NCI-H1105 treated with DMSO at 0.1 percent for 48 hours (cell line): ENCODE measurements around the gene C1RL.
A peak's percentile ranks its signal among the peaks of the same experiment; 100 is the strongest.

Experiments
- DNase-seq: peaks from one replicate; lab custom pipeline; 2025; lab: John Stamatoyannopoulos, UW

C1RL gene

DNA sequence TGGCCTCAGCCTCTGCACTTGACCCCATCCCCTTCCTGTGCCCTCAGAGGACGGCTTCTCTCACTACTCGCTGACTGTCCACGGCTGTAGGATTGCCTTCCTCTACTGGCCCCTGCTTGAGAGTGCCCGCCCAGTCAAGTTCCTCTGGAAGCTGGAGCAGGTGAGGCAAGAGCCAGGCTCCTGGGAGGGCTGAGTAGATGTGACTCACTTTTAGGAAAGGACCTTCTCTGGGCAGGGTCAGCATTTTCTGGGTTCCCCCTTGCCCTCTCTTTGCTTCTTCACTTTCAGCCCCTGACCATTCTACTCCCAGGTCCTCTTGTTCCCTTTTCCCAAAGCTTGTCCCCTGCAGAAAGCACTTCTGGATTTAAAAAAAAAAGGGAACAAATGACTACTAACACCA, 28.9 kb upstream of the C1RL start:
- no peak for DNase-seq

DNA sequence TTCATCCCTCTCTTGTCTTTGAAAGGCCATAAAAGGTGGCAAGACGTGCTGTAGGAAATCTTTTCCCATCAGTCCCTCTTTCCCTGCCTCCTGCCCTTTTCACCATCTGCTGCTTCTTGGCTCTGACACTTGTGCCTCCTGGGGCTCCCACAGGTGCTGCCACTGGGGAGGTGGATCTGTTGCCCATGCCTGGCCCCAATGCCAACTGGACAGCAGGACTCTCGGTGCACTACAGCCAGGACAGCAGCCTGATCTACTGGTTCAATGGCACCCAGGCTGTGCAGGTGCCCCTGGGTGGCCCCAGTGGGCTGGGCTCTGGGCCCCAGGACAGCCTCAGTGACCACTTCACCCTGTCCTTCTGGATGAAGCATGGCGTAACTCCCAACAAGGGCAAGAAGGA, 27.7 kb upstream of the C1RL start:
- DNase-seq: no peak

DNA sequence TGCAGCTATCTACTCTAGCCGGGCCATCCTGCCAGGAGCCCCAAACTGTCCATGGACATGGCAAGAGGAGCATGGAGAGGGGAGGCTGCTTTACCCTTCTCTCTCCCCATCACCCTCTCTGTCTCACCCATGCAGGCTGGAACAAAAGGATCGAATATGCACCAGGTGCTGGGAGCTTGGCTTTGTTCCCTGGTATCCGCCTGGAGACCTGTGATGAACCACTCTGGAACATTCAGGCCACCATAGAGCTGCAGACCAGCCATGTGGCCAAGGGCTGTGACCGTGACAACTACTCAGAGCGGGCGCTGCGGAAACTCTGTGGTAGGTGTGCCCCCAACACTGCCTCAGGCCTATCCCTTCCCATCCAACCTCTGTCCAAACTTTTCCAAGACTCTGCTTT, 27.1 kb upstream of the C1RL start:
- no peak for DNase-seq

DNA sequence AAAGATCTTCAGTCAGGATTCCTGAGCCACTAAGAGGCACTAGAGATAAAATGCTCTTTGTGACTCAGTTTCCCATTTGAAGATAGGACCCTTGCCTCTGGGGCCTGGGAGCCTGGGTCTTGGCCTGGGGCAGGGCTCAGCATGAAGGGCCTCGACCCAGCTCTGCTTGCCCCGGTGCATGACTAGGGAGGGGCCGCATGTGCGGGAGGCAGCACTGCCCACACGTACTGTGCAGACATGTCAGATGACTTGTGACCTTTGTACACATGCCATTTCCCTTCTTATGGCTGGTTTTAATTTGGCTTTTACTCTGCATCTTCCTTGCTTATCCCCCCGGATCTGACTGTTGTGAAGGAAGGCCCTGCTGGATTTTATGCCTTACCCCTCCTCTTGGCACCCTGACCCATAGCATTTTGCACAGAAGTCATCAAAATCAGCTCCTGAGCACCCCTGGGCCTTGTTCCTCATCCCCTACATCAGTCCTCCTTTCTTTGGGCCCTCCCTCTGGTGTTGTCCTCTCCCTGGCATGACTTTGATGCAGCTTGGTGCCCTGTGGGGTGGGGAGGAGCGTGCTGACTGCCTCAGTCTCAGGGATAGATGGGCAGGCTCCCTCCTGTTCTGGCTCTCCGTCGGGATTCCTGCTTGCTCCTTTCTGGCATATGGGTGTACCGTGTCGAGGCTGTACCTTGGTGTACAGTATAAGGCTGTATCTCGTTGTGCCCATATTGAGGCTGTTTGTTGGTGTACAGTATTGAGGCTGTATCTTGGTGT, 25.6 kb upstream of the C1RL start:
- no peak for DNase-seq

DNA sequence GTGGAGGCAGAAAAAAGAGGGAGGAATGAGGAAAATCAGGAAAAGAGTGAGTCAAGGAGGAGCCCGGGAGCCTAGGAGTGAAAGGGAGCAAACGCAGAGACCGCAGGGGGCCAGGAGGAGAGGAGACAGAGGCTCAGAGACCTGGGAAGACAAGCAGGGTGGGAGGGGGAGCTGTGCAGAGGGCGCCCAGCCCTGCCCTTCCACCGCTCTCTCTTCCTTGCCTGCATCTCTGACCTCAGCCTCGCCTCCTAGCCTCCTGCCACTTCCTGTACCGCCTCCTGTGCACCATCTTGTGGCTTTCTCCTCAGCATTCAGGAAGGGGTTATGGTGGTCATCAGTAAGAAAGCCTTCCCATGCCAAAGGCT, 22.5 kb upstream of the C1RL start:
- DNase-seq: no peak

DNA sequence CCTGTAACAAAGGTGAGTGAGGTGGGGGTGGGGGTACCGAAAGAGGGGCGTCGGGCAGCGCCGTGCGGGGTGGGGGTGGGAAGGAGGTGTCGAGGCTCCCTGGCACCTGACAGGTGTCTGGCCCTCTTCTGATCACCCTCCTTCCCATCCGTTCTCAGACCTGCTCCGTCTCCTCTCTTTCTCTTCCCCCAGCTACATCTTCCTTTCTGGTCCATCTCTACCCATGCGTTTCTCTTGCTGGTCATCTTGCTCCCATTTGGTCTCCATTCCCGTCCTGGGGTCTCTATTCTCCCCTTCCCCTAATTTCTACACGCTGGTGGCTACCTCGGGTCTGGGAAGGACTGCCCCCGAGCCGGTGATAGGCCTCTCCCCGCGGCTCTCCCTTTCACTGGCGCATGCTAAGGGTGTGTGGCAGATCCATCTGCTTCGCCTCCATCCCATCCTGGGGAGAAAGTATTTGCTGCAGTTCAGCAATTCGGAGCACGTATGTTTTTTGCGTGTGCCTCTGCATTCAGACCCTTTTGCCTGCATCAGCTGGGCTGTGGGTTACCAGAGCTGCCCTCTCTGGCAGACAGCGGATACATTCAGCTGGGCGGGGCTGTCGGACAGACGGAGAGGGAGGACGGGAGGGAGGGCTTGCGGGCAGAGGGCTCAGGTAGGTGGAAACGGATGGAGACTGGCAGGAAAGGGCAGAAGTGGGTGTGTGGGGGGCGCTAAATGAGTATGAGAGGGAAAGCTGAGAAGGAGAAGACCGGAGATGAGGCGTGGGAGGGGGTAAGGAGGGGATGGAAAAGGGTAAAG, 21.9 kb upstream of the C1RL start:
- DNase-seq: peak; percentile 66

DNA sequence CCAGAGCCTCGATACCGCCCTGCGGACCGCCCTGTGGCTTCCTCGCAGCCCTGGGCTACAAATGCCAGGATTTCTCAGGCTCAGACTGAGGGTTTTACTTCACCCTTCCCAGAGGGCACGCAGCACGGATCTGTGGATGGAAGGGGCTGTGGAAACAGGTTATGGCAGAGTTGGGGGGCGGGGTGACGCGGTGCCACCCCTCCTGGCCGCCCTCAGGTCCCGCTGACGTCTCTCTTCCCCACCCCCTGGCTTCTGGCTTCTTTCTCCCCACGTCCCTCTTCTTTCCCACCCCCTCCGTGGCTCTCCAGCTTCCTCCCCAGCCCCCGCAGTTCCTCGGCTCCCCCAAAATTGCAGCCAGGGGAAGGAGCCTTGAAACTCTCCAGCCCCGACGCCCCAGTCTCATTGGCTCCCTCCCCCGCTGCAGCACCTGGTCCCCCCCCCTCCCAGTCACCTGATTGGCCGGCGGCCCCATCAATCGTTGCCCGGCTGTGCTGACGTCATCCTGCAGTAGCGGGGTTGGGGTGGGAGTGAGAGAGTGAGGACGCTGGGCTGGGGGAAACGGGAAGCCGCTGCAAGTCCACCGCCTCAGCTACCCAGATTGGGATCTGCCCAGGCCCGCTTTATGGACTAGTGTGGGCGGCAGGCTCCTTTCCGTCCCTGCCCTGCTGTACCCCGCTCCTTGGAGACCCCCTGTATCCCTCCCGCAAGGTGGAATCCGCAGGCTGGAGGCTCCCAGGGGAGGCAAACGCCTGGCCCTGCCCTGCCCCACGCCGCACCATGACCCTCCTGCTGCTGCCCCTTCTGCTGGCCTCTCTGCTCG, 21.1 kb upstream of the C1RL start, which contains the start of gene CLSTN3:
Gene CLSTN3 (plus strand): TSS at position 500 of the 820 bp plus-strand sequence. CDS start 278 bp downstream, at position 778.
- DNase-seq: peak; percentile 82

DNA sequence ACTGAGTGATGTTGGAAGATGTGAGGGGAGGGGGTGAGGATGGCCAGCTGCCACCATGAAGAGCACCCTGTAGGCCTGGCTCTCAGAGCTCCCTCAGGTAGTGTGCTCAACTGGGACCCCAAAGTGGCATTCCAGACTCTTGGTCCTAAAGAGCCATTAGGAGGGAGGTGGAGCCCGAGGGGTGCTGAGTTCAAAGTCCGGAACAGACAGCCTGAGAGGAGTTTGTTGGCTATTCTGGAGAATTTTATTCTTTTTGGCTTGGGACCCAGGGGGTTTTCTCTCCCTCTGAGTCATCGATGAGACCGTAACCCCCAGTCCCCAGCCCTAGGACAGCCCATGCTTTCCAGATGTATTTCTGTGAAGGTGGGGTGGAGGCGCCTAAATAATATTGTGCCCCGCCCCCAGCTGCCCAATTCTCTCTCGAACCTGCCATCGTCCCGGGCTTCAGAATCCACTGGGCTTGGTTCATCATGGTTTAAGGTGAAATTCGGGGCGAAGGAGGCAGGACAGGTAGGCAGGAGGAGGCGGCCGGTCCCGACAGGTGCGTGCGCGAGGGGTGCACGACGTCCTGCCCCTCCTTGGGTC, 20.4 kb upstream of the C1RL start:
- no peak for DNase-seq

DNA sequence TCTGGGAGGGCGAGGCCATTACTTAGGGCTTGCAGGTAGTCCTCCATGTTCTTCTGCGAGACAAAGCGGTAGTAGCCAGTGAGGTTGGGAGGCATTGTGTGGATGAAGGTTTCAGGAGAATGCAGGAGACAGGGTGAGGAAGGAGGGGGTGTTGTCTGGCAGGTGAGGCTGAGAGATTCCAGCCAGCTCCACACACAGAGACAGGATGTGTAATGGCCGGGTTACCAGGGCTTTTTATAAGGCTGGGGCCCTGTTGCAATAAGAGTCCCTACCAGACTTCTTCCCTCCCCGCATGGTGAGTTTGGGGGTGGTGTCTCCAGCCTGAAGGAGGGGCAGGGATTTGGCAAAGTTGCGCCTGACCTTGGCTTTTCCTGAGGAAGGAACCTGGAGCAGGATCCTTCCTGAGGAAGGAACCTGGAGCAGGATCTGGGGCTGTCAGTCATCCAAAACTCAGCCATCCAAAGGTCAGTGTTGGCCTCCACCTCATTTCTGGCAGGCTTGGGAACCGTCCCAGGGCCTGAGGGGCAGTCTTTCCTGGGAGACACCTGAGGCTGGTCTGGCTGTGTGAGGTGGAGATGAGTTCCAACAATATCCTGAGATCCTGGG, 19.8 kb upstream of the C1RL start, which contains the start of gene RBP5:
Gene RBP5 (minus strand): TSS at position 209 of the 606 bp plus-strand sequence. CDS start 114 bp downstream, at position 95.
- no peak for DNase-seq

DNA sequence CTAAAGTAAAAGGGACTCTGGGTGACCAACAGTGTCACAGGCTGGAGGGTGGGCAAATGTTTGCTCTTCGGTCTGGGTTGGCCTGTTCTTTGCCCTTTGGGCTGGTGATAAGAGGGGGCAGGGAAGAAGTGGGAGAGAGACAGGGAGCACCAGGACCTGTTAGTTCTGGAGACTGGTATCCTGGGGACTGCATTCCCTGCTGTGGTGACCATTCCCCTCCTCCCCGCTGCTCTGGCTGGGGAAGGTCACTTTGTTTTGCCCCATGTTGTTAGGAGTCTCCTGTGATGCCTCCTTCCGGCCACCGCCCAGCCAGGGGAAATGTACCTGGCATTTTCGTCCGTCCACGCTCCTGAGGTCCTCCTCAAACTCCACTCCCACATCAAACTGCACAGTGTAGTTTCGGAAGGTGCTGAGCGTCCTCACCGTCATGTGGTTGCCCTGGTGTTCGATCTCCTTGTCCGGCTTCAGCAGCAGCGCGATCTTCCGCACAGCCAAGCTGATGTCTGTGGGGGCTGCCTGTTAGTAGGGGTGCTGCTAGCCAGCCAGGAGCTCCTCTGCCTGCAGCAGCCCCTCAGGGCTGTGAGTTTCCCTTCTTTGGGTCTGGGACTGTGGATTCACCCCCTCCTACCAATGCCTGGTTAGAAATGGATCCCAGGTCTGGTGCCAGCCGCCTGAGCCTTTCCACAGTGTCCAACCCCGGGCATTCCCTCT, 19.1 kb upstream of the C1RL start:
- DNase-seq: no peak

DNA sequence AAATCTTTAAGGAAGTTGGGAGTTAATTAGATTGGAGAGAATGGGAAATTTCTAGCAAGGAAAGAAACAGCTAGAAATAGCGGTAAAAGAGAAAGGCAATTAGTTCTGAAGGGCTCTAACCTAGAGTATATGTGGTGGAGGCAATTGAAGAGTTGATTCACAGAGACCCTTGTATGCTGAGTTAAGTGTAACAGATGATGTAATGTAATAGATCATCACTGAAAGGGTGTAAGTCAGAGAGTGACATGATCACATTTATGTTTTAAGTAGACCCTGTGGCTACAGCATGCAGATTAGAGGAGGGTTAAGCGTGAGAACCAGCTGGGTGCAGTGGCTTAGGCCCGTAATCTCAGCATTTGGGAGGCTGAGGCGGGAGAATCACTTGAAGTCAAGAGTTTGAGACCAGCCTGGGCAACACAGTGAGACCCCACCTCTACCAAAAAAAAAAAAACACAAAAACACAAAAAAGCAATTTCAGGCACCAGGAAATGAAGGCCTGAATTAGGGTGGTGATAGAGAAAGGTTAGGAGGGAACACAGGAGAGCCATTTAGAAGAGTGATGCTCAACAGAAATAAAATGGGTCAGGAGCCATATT, 16.7 kb upstream of the C1RL start:
- no peak for DNase-seq

DNA sequence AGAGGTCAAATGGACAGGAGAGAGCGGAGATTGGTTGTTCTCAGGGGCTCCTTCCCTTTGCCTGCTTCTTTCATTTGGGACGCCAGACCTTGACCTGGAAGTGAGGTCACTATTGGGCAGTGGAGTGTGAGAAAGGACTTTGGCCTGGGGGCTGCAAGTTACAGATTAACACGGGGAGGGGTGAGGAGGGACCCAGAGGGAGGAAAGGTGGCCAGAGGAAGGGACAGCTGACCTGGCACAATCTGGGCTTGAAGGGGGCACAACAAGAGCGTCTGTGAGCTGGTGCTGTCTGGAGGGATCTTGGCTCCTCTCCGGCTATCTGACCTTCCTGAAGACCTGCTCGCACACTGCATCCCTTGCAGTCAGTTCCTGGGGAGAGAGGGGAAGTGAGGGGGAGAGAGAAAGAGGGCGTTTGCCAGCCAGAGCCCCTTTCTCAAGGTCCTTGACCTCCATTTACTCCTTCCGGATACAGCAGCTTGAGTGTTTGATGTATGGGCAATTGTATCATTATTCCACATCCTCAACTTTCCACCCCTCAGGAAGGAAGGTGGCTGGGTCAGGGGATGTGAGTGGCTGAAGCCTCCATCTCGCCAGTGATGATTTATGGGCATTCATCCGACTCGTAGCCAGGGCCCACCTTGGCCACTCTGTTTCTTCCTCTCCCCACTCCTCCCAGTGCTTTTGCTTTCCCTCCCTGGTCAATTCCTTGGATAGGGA, 14.9 kb upstream of the C1RL start:
- DNase-seq: no peak

DNA sequence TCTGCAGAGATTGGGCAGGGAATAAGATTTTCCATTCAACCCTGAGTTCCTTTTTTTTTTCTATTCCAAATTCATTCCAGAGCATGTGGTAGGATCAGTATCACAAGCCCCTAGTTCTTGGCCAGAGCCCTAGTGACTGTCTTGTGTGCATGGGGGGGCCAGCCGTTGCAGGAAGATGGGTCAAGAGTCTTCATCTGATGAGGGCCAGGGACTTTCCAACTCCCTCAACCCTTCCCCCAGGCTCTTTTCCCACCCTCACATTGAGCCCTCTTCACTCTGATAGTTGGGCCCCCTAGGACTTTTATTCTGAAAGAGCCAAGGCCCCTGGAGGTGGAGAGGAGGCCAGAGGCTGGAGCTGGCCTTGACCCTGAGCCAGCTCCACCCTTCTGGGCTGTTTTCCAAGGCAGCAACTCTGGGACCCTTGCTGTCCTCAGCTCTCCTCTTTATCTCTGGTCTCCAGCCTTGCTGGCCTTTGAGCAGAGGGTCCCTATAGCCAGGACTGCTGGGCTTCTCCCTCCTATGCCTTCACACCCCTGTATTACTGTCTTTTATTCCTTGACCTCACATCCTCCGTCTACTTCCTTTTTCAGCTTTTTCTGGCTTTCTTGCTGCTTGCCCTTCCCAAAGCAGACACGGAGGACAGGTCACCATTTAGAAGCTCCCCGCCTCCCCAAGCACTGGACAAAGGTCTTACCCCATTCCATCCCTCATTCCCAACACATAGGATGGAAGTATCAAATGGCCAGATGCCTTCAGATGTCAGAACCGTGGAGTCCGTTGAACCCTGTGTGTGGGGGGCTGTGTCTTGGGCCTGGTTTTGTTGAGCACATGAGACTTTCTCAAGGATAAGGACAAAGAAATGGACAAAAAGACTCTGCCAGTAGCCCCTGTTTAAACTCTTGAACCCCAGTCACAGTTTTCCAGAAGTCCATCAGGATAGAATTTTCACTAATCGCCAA, 14.1 kb upstream of the C1RL start:
- DNase-seq: no peak

DNA sequence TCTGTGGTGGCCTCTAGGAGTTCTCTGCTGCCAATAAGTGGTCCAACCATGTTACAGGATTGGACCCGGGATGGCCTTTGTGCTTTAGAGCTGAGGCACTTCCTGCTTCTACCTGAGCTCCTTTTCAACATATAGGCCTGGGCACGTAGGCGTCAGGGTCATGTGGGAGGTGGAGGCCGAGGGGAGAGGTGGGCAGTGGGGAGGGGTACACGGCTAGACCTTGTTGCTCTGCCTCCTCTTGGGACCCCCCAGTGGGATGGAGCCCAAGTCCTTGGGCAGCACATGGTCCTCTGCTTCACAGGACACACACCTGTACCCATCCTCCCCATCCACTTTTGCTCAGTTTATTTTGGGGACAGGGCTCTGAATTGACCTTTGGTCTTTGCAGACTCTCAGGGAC, 12.3 kb upstream of the C1RL start:
- DNase-seq: no peak

DNA sequence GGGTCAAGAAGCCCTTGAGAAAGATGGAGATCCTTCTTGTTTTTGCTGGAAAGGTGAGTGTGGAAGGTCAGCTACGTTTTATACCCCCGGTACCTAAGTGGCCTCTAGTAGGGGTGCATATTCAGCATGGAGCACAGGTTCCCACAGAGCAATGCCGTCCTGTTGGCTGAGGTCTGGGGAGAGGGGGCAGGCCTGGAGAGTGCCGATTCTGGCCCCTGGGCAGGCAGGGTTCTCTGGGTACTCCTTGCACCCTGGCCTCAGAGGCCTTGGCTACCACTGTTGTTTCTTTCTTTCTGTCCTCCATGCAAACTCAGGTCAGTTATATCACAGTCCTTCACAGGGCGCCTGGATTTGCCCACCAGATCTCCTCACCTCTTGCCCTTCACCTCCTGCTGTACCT, 11.2 kb upstream of the C1RL start:
- no peak for DNase-seq

DNA sequence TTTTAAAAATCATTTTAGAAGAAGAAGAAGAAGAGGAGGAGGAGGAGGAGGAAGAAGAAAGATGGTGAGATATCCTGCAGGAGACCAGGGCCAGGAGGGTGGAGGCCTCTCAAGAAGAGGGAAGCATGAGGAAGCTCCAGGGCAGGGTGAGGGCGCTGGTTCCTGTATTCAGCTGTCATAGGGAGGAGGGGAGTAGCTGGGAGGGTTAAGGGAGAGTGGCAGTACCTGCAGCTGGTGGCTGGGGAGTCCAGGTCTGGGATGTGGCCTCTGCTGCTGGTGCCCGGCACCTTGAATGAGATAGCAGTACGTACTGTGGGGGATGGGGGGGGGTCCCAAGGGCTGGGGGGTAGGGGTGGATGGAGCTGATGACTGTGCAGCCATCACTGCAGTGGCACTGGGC, 9.9 kb upstream of the C1RL start:
- DNase-seq: no peak

DNA sequence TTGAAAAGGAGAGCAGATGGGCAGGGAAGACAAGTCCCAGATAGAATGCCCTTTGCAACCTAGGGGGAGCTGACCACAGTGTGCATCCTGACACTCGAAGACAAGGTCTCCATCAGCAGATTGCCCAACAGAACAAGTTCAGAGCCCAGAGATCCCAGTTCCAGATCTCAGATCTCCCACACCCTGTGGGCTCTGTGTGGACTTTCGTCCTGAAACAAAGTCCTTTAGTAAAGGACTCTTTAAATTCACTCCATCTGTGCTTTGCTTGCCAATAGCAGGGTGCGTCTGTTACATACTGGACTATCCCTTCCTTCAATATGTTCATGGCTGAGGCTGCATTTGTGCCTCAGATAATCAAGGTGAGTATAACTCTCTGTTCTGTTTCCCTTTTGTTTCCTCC, 8.7 kb upstream of the C1RL start:
- DNase-seq: no peak

DNA sequence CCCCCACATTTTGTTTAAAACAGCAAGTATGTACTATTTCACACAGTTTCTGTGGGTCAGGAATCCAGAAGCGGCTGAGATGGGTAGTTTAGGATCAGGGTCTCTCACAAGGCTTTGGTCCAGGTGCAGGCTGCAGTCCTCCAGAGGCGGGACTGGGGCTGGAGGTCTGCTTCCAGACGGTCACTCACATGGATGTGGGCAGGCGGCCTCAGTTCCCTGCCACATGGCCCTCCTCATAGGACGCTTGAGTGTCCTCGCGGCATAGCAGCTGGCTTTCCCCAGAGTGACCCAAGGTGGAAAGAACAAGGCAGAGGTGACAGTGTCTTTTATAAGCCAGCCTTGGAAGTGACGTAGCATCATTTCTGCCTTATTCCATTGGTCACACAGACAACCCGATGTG, 7.9 kb upstream of the C1RL start:
- no peak for DNase-seq

DNA sequence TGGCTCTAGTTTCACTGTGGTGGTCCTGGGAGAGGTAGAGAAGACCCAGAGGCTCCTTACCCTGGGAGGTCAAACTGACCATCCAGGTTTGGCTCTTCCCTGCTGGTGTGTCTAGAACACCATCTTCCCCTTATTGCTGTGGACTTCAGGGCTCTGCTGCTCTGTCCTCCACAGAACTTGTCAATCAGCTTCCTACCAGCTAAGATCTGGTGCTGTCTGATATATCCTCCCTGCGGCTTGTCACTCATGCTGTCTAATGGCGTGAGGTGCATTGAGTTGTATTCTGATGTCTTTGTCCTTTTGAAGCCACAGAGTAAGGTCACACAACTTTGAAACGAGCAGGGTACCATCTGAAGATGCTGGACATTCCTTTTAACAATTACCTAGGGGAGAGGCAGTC, 7.2 kb upstream of the C1RL start:
- DNase-seq: no peak
